Caco-2 (cell line): ENCODE results near the gene ARHGEF10L. TPM values are rescaled to one million over a fixed set of nuclear protein-coding genes. Genes with fewer than 3 reads are reported as not detected.

Source experiments
- BruUV-seq: library from RNA; stranded (reverse); fragments of 400-500 nt; replicated peaks from 2 replicates; lab custom pipeline; 2021; lab: Mats Ljungman, UMichigan
- CTCF ChIA-PET: fragments of 300-600 bp; sonication (Branson Sonifier 250); formaldehyde crosslinking; loops from one replicate; lab custom pipeline; 2022; ENCODE audit warnings: antibody characterized with exemption; lab: Charles Lee
- POLR2A ChIA-PET: fragments of 300-600 bp; sonication (Branson Sonifier 250); formaldehyde crosslinking; loops from one replicate; lab custom pipeline; 2022; ENCODE audit warnings: antibody characterized with exemption; lab: Charles Lee
- DNase-seq, 2 experiments: peaks; one replicate each; pipeline versions ENCODE4 v3.0.0 to v3.0.0-alpha.2; 2020 to 2022
- H3K27me3 ChIP-seq: replicated peaks from 2 replicates; pipeline ENCODE4 v1.6.0; 2011; ENCODE audit warnings: low read length; ENCODE audit not compliant: control insufficient read depth, insufficient read depth
- H3K36me3 ChIP-seq: 2 replicates; pipeline ENCODE4 v1.5.1; 2011; ENCODE audit warnings: low read length; ENCODE audit not compliant: control insufficient read depth, insufficient read depth
- H3K4me1 ChIP-seq: fragments of 250-450 bp; sonication (Bioruptor Pico); 2 replicates; pipeline ENCODE4 v1.5.1; 2020; ENCODE audit warnings: mild to moderate bottlenecking
- H3K4me3 ChIP-seq: 2 replicates; pipeline ENCODE4 v1.5.1; 2011; ENCODE audit warnings: low read depth, mild to moderate bottlenecking, control low read depth, low read length
- H3K9me3 ChIP-seq: fragments of 250-450 bp; sonication (Bioruptor Pico); 2 replicates; pipeline ENCODE4 v1.5.1; 2020; ENCODE audit warnings: mild to moderate bottlenecking, moderate library complexity
- H3K27ac Mint-ChIP-seq: one replicate; pipeline ENCODE4 v1.8.0; 2022; ENCODE audit warnings: mixed read lengths; ENCODE audit not compliant: unreplicated experiment
- H3K27me3 Mint-ChIP-seq: one replicate; pipeline ENCODE4 v1.8.0; 2022; ENCODE audit warnings: mixed read lengths; ENCODE audit not compliant: insufficient read depth, unreplicated experiment
- H3K36me3 Mint-ChIP-seq: one replicate; pipeline ENCODE4 v1.8.0; 2022; ENCODE audit warnings: mild to moderate bottlenecking, mixed read lengths; ENCODE audit not compliant: insufficient read depth, unreplicated experiment
- H3K4me1 Mint-ChIP-seq: one replicate; pipeline ENCODE4 v1.8.0; 2022; ENCODE audit warnings: low read depth, mixed read lengths; ENCODE audit not compliant: unreplicated experiment
- H3K4me3 Mint-ChIP-seq: one replicate; pipeline ENCODE4 v1.8.0; 2022; ENCODE audit warnings: mild to moderate bottlenecking, moderate library complexity, mixed read lengths; ENCODE audit not compliant: unreplicated experiment
- H3K9me3 Mint-ChIP-seq: one replicate; pipeline ENCODE4 v1.8.0; 2022; ENCODE audit warnings: mixed read lengths; ENCODE audit not compliant: unreplicated experiment
- intact Hi-C: fragments of 100-400 bp; cut with micrococcal nuclease; formaldehyde crosslinking; loops from one replicate; pipeline ENCODE4 v1.10.0; 2022; ENCODE audit not compliant: unreplicated experiment
- total RNA-seq: library from RNA; stranded (reverse); gene quantifications from 2 replicates; pipeline ENCODE4 v1.2.3, GENCODE V29; 2022
- TF ChIP-seq, protein P1 (sequence below), 2 experiments: fragments of 200-600 bp in 1 of 2; IDR thresholded peaks; 1 replicate in 1 of 2; 2 replicates in 1 of 2; pipeline versions ENCODE4 v1.5.1 to v1.8.0; 2011 to 2022; ENCODE audit warnings: antibody characterized with exemption in 1 of 2, control low read depth in 1 of 2, inconsistent platforms in 1 of 2, low read depth in 1 of 2, low read length in 1 of 2, mild to moderate bottlenecking in 1 of 2, moderate library complexity in 1 of 2; ENCODE audit not compliant: insufficient read depth in 1 of 2, severe bottlenecking in 1 of 2, unreplicated experiment in 1 of 2

The ARHGEF10L gene
- total RNA-seq, 1 experiment from 2014 or later: 31.3 TPM

DNA sequence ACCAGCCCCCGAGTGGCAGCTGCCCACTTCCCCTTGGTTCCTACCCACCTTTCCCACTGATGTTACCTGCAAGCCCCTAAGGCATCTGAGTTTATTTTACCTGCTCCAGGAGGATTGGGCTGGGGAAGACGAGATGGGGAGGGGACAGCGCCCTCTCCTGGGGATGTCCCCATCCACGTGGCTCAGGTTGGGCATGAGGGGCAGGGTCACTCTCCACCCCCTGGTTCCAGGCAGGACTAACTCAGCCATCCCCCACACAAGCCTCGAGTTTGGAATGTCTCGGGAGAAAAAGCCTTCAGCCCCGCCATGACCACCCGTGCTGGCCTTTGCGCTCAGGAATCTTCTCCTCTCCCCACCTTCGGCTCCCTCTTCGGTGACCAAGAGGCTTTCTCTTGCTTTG lies 90.0 kb downstream of the ARHGEF10L start:
- no peaks in the 10 kb centered on the region for H3K27me3 ChIP-seq
- TF ChIP-seq, protein P1, sequence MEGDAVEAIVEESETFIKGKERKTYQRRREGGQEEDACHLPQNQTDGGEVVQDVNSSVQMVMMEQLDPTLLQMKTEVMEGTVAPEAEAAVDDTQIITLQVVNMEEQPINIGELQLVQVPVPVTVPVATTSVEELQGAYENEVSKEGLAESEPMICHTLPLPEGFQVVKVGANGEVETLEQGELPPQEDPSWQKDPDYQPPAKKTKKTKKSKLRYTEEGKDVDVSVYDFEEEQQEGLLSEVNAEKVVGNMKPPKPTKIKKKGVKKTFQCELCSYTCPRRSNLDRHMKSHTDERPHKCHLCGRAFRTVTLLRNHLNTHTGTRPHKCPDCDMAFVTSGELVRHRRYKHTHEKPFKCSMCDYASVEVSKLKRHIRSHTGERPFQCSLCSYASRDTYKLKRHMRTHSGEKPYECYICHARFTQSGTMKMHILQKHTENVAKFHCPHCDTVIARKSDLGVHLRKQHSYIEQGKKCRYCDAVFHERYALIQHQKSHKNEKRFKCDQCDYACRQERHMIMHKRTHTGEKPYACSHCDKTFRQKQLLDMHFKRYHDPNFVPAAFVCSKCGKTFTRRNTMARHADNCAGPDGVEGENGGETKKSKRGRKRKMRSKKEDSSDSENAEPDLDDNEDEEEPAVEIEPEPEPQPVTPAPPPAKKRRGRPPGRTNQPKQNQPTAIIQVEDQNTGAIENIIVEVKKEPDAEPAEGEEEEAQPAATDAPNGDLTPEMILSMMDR (IDR thresholded peaks at IDR 0.05; ENCODE audit: insufficient read depth in 1 of 2, low read depth in 1 of 2, low read length in 1 of 2, severe bottlenecking in 1 of 2, unreplicated experiment in 1 of 2): peak in 1 of 2 experiments; percentile 33
- intact Hi-C loops: no loop called here
- H3K4me3 Mint-ChIP-seq: no peak overlapping the region
- no peaks in the 10 kb centered on the region; the same call in 1 of the 2 replicates for H3K36me3 ChIP-seq
- H3K4me1 Mint-ChIP-seq: no peaks in the 10 kb centered on the region
- H3K27ac Mint-ChIP-seq: no peak overlapping the region
- no peaks in the 10 kb centered on the region for H3K4me1 ChIP-seq
- H3K9me3 Mint-ChIP-seq: no peaks in the 10 kb centered on the region
- ChIA-PET CTCF (no interaction called here), POLR2A (no interaction called here)
- H3K4me3 ChIP-seq: no peak overlapping the region
- BruUV-seq: no TSS peak
- no peaks in the 10 kb centered on the region for H3K9me3 ChIP-seq
- H3K27me3 Mint-ChIP-seq: no peaks in the 10 kb centered on the region
- DNase-seq: peak in 1 of 2 experiments; percentile 19
- H3K36me3 Mint-ChIP-seq: peaks cover 7% of the 10 kb centered on the region

DNA sequence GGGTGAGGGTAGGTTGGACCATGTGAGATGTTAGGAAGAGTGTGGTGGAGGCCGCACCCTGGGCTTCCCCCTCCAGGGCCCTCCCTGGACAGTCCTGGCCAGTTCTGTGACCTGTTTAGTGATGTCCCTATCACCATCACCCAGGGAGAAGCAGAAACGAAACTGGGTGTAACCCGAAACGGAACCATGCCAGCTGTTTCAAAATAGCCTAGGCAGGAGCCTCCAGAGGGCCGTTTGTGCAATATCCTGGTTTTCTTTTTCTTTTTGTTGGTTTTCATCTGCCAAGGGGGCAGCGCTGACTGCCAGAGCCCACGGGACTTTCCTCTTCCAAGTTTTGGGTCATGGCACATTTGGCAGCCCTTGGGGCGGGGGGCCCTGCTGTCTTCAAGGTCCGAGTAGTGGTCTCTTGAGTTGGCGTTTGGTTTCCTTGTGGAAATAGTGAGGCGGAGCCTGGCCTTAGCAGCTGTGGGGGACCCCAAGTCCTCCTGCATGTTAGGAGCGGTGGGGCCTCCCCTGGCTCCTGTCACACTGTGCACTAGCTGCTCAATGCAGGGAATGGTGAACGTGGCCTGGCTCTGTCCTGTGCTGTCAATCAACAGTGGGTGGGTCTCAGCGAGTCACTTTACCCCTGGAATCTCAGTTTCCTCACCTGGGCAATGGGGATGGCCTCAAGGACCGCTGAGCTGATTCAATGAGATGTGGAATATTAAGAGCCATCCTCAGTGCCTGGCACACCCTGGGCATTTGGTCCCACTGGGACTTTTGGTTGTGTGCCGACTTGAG lies 90.7 kb downstream of the ARHGEF10L start:
- no peaks in the 10 kb centered on the region for H3K27me3 Mint-ChIP-seq
- H3K27ac Mint-ChIP-seq: no peak overlapping the region
- DNase-seq: no peak
- no peak overlapping the region for H3K4me3 Mint-ChIP-seq
- no peaks in the 10 kb centered on the region; the same call in 1 of the 2 replicates for H3K36me3 ChIP-seq
- POLR2A ChIA-PET: no interaction called here
- CTCF ChIA-PET: no interaction called here
- H3K9me3 ChIP-seq: no peaks in the 10 kb centered on the region
- H3K4me3 ChIP-seq: no peak overlapping the region
- intact Hi-C loops: no loop called here
- TF ChIP-seq, protein P1 (IDR thresholded peaks at IDR 0.05; ENCODE audit: insufficient read depth in 1 of 2, low read depth in 1 of 2, low read length in 1 of 2, severe bottlenecking in 1 of 2, unreplicated experiment in 1 of 2): no peak
- H3K4me1 Mint-ChIP-seq: no peaks in the 10 kb centered on the region
- H3K9me3 Mint-ChIP-seq: no peaks in the 10 kb centered on the region
- H3K4me1 ChIP-seq: no peaks in the 10 kb centered on the region
- no TSS peak for BruUV-seq
- peaks cover 10% of the 10 kb centered on the region for H3K36me3 Mint-ChIP-seq
- no peaks in the 10 kb centered on the region for H3K27me3 ChIP-seq

DNA sequence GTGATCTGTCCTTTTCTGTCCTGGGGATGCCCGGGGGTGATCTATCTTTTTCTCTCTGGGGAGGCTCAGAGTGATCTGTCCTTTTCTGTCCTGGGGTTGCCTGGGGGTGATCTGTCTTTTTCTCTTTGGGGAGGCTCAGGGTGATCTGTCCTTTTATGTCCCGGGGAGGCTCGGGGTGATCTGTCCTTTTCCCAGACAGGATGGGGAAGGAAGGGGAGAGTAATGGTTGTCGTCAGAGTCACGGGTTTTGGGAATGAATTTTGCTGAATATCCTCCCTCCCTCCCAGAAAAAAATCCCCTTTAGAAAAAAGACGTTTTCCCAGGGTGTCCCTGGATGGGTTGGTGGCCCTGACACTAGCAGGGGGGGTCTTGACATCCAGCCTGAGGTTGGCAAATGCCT lies 91.5 kb downstream of the ARHGEF10L start:
- Histone ChIP-seq H3K36me3 (no peaks in the 10 kb centered on the region; the same call in 1 of the 2 replicates), H3K9me3 (no peaks in the 10 kb centered on the region), H3K4me1 (no peaks in the 10 kb centered on the region), H3K4me3 (no peak overlapping the region), H3K27me3 (no peaks in the 10 kb centered on the region)
- Mint-ChIP-seq H3K4me3 (no peak overlapping the region), H3K27ac (no peak overlapping the region), H3K4me1 (no peaks in the 10 kb centered on the region), H3K36me3 (peaks cover 18% of the 10 kb centered on the region), H3K27me3 (no peaks in the 10 kb centered on the region), H3K9me3 (no peaks in the 10 kb centered on the region)
- no TSS peak for BruUV-seq
- DNase-seq: no peak
- CTCF ChIA-PET: no interaction called here
- TF ChIP-seq, protein P1 (IDR thresholded peaks at IDR 0.05; ENCODE audit: insufficient read depth in 1 of 2, low read depth in 1 of 2, low read length in 1 of 2, severe bottlenecking in 1 of 2, unreplicated experiment in 1 of 2): no peak
- intact Hi-C loops: no loop called here
- POLR2A ChIA-PET: no interaction called here
